T-cell (primary cell): Measurements from ENCODE around the gene TAS2R10. TPM values are rescaled to one million over a fixed set of nuclear protein-coding genes. Genes with fewer than 3 reads are reported as not detected.

Experiments used
- ATAC-seq, 4 experiments: fragments of 200-7000 bp in 3 of 4; fragments of 150-1000 bp in 1 of 4; cut with Tn5 transposase; replicated peaks in 1 of 4; 1 replicate in 3 of 4; 2 replicates in 1 of 4; pipeline ENCODE4 v1.10.0; 2021; ENCODE audit warnings: moderate library complexity in 3 of 4, mild to moderate bottlenecking in 2 of 4, moderate number of reproducible peaks in 1 of 4
- CTCF ChIA-PET, 2 donors: fragments of 300-600 bp; sonication (Branson Sonifier 250); formaldehyde crosslinking; loops; one replicate each; lab custom pipeline; 2022; ENCODE audit warnings: antibody characterized with exemption in 2 of 2; lab: Charles Lee
- POLR2A ChIA-PET, 2 donors: fragments of 300-600 bp; sonication (Branson Sonifier 250); formaldehyde crosslinking; loops; one replicate each; lab custom pipeline; 2022; ENCODE audit warnings: antibody characterized with exemption in 2 of 2; lab: Charles Lee
- DNase-seq, 35 experiments: peaks; one replicate each; pipeline versions ENCODE4 v3.0.0 to v3.0.0-alpha.2; 2013 to 2023
- H3K27ac ChIP-seq: one replicate; pipeline ENCODE4 v1.5.1; 2013; ENCODE audit warnings: low read length
- H3K27me3 ChIP-seq, 2 experiments: replicated peaks in 1 of 2; 1 replicate in 1 of 2; 2 replicates in 1 of 2; pipeline versions ENCODE4 v1.6.1 to v1.7.0; 2013; ENCODE audit warnings: low read length in 1 of 2, mixed read lengths in 1 of 2; ENCODE audit not compliant: control insufficient read depth in 2 of 2, insufficient read depth in 2 of 2; ENCODE audit errors: extremely low read depth in 1 of 2
- H3K36me3 ChIP-seq, 2 donors: 1 replicate in 1 of 2; 2 replicates in 1 of 2; pipeline versions ENCODE4 v1.6.1 to v1.7.0; 2013; ENCODE audit warnings: low read length in 1 of 2; ENCODE audit not compliant: control insufficient read depth in 2 of 2, insufficient read depth in 1 of 2; ENCODE audit errors: extremely low read depth in 1 of 2
- H3K4me1 ChIP-seq, 2 experiments: 1 replicate in 1 of 2; 2 replicates in 1 of 2; pipeline versions ENCODE4 v1.6.1 to v1.7.0; 2013; ENCODE audit warnings: low read length in 2 of 2, mixed read lengths in 1 of 2; ENCODE audit not compliant: insufficient read depth in 2 of 2, control insufficient read depth in 1 of 2; ENCODE audit errors: extremely low read depth in 1 of 2
- H3K4me3 ChIP-seq, 2 donors: 1 replicate in 1 of 2; 2 replicates in 1 of 2; pipeline versions ENCODE4 v1.5.1 to v1.7.0; 2013; ENCODE audit warnings: mild to moderate bottlenecking in 2 of 2, low read length in 1 of 2, moderate library complexity in 1 of 2; ENCODE audit not compliant: control insufficient read depth in 1 of 2; ENCODE audit errors: extremely low read depth in 1 of 2
- H3K9me3 ChIP-seq: 2 replicates; pipeline ENCODE4 v1.7.0; 2013
- H3K27ac Mint-ChIP-seq, 2 donors: one replicate each; pipeline ENCODE4 v1.8.0; 2020 to 2021; ENCODE audit warnings: mild to moderate bottlenecking in 2 of 2, mixed read lengths in 2 of 2
- H3K27me3 Mint-ChIP-seq, 2 donors: one replicate each; pipeline ENCODE4 v1.8.0; 2021 to 2022; ENCODE audit warnings: mixed read lengths in 2 of 2
- H3K36me3 Mint-ChIP-seq: one replicate; pipeline ENCODE4 v1.8.0; 2021; ENCODE audit warnings: mixed read lengths
- H3K4me1 Mint-ChIP-seq, 3 donors: one replicate each; pipeline ENCODE4 v1.8.0; 2020 to 2022; ENCODE audit warnings: mixed read lengths in 3 of 3, mild to moderate bottlenecking in 1 of 3
- H3K4me3 Mint-ChIP-seq, 3 donors: one replicate each; pipeline ENCODE4 v1.8.0; 2020 to 2022; ENCODE audit warnings: mild to moderate bottlenecking in 3 of 3, mixed read lengths in 3 of 3, moderate library complexity in 3 of 3
- H3K9me3 Mint-ChIP-seq, 3 donors: one replicate each; pipeline ENCODE4 v1.8.0; 2020 to 2022; ENCODE audit warnings: mixed read lengths in 3 of 3
- WGBS: methylation state at CpG from one replicate; pipeline ENCODE4 v1.1.5; 2013; ENCODE audit warnings: missing lambda C conversion rate; ENCODE audit not compliant: insufficient coverage; 5-methylcytosine and 5-hydroxymethylcytosine counted together
- total RNA-seq, 35 experiments: library from RNA in 6 of 35; stranded (reverse) in 6 of 35; fragments of 120-200 nt in 1 of 35; gene quantifications; one replicate each; pipeline versions ENCODE4 v1.2.1 to v1.2.4 and lab custom pipeline; 2013 to 2026

Gene TAS2R10
- total RNA-seq, 5 donors from 2014 or later (not counting 1 experiment from before 2014, with no cell fraction given): 0.33 to 1.3 (median 1.2) TPM; not detected in 2

DNA sequence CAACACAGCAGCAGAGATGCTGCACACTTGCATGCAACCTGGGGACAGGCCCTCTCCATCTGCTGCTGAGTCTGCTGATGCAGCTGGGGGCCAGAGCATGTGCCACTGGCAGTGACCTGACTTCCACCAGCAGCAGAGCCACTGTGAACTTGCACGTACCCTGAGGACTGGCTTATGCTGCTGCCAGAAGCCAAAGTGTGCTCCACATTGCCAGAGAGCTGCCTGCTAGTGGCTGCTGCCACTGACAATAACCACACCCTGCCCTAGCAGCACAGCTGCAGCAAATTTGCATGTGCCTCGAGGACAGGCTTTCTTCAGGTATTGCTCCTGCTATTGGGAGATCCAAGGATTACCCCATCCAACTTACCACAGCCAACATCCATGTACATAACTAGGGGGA is 27.6 kb upstream of the TAS2R10 start:
- POLR2A ChIA-PET: no interaction called here
- no peak for DNase-seq
- H3K27me3 Mint-ChIP-seq: no peaks in the 10 kb centered on the region
- peaks cover 46 to 60% (median 55%) of the 10 kb centered on the region in 3 donors for H3K4me1 Mint-ChIP-seq
- no peak for ATAC-seq
- CTCF ChIA-PET: no interaction called here
- H3K9me3 Mint-ChIP-seq: peaks cover 10 to 30% (median 19%) of the 10 kb centered on the region in 3 donors
- no peaks in the 10 kb centered on the region for H3K27me3 ChIP-seq
- peaks cover 2% of the 10 kb centered on the region for H3K9me3 ChIP-seq
- H3K27ac Mint-ChIP-seq: no peak overlapping the region
- peaks cover 66% of the 10 kb centered on the region for H3K36me3 Mint-ChIP-seq
- no peak overlapping the region for H3K4me3 Mint-ChIP-seq
- H3K27ac ChIP-seq: no peak overlapping the region
- no peak overlapping the region for H3K4me3 ChIP-seq
- peaks cover 0 to 7% of the 10 kb centered on the region in 2 donors for H3K36me3 ChIP-seq
- WGBS: 100% methylated on average over 2 of the region's 2 CpGs
- peaks cover 0 to 30% of the 10 kb centered on the region in 2 experiments for H3K4me1 ChIP-seq

DNA sequence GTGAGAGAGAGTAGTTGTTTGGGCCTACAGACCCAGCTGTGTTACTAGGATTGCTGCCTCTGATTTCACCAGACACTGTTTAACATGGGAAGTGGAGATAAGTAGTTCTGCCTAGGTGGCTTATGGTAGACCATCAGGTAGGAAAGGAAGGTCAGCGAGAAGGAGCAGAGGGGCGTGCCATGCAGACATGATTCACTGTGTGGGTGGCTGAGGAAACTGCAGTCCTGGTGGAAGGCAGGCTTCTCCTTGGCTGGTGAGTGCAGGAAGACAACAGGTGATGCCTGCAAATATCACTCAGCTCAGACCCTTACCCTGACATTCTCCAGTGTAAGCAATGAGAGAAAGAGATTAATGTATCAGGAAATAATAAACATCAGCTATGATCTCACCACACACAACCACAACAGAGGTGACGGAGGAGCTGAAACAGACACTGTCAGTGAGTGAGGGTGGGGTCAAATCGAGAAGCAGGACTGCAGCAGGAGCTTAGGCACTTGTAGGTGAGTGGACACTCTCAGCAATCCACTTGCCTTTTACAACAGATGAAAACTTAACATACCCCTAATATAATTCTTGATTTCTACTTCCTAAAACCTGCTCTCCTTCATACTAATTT is 25.2 kb upstream of the TAS2R10 start:
- Histone ChIP-seq H3K27ac (no peak overlapping the region), H3K36me3 (peaks cover 2 to 6% of the 10 kb centered on the region in 2 donors), H3K27me3 (no peaks in the 10 kb centered on the region), H3K9me3 (peaks cover 2% of the 10 kb centered on the region), H3K4me1 (peaks cover 0 to 30% of the 10 kb centered on the region in 2 experiments), H3K4me3 (no peak overlapping the region)
- Mint-ChIP-seq H3K27ac (no peak overlapping the region), H3K27me3 (no peaks in the 10 kb centered on the region), H3K9me3 (peaks cover 0 to 6% (median 0%) of the 10 kb centered on the region in 3 donors), H3K4me1 (peaks cover 47 to 60% (median 55%) of the 10 kb centered on the region in 3 donors), H3K36me3 (peaks cover 64% of the 10 kb centered on the region), H3K4me3 (no peak overlapping the region)
- ATAC-seq (no peak), DNase-seq (peak in 2 of 35 experiments; percentile 1 to 7)
- 83% methylated on average over 2 of the region's 4 CpGs for WGBS
- POLR2A ChIA-PET: no interaction called here
- CTCF ChIA-PET: no interaction called here

DNA sequence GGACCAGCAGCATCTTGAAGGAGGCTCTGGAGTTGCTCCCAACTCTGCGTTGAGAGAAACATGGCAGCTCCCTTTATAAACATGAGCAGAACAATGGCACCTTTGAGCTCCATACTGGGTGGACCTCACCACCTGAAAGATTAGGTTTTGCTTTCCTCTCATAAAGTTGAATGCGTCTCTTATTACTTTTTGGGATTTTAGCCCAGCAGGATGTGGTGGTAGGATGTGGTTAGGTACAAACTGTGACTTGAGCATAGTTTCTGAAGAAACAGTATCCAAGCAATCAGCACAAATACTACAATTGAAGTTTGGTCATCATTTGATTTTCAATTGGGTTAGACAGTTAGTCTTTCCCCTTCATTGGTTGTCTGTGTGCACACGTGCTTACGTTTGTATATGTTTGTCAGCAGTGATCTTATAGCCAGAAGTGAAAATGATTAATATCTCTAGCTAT is 23.3 kb upstream of the TAS2R10 start, which contains the start of gene PRR4:
TSS of gene PRR4 (minus strand) at position 51 of the 454 bp plus-strand sequence. CDS start at position 13, 38 bp downstream.
- CTCF ChIA-PET: interaction anchor here in 1 of 2 donors (0.6 kb wide), 1 partner anchor 269 kb away, joined by 6 read pairs; no protein-coding TSS in a partner anchor
- peaks cover 46 to 51% (median 46%) of the 10 kb centered on the region in 3 donors for H3K4me1 Mint-ChIP-seq
- POLR2A ChIA-PET: interaction anchor here in 1 of 2 donors (0.6 kb wide), 1 partner anchor 925 kb away, joined by 4 read pairs; no protein-coding TSS in a partner anchor
- 0% methylated on average over 1 of the region's 4 CpGs for WGBS
- Histone ChIP-seq H3K27ac (no peak within 1 kb of the TSS), H3K36me3 (peaks cover 2 to 6% of the 10 kb centered on the region in 2 donors), H3K27me3 (no peaks in the 10 kb centered on the region), H3K9me3 (no peaks in the 10 kb centered on the region), H3K4me1 (peaks cover 0 to 30% of the 10 kb centered on the region in 2 experiments), H3K4me3 (no peak within 1 kb of the TSS)
- H3K27ac Mint-ChIP-seq: peak within 1 kb of the TSS in 1 of 2 donors; percentile 40
- H3K27me3 Mint-ChIP-seq: no peaks in the 10 kb centered on the region
- no peaks in the 10 kb centered on the region for H3K9me3 Mint-ChIP-seq
- peaks cover 60% of the 10 kb centered on the region for H3K36me3 Mint-ChIP-seq
- DNase-seq (peak in 6 of 35 experiments; percentile 0 to 30 (median 4)), ATAC-seq (peak in 3 of 4 experiments; percentile 53 to 63 (median 63))
- H3K4me3 Mint-ChIP-seq: no peak within 1 kb of the TSS

DNA sequence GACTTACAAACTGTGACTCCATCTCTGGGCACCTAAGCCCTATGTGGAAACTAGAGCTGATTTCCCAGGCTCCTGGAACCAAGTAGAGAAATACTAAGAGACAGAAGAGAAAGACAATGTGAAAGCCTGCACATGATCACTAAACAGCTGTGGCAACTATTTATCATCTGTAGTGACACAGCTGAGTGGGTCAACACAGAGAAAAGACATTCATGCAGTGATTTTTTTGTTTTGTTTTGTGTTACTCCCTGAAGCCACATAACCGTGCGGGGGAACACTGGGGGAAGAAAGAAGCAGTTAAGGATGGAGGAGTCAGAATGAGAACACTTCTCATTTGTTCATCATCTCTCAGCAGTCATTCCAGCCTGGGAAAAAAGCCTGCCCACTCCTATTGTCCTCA is 21.6 kb upstream of the TAS2R10 start:
- H3K27me3 Mint-ChIP-seq: no peaks in the 10 kb centered on the region
- ATAC-seq: no peak
- no peak overlapping the region for H3K4me3 ChIP-seq
- no peak for DNase-seq
- H3K4me1 ChIP-seq: peaks cover 0 to 14% of the 10 kb centered on the region in 2 experiments
- peaks cover 2 to 6% of the 10 kb centered on the region in 2 donors for H3K36me3 ChIP-seq
- H3K9me3 ChIP-seq: no peaks in the 10 kb centered on the region
- POLR2A ChIA-PET: interaction anchor here in 1 of 2 donors (0.6 kb wide), 1 partner anchor 1010 kb away, joined by 3 read pairs; no protein-coding TSS in a partner anchor
- H3K4me3 Mint-ChIP-seq: no peak overlapping the region
- CTCF ChIA-PET: interaction anchor here in 1 of 2 donors (0.6 kb wide), 1 partner anchor 1617 kb away, joined by 5 read pairs; no protein-coding TSS in a partner anchor
- WGBS: no CpG with 5 or more reads among the region's 2 CpGs
- peaks cover 64% of the 10 kb centered on the region for H3K36me3 Mint-ChIP-seq
- H3K9me3 Mint-ChIP-seq: no peaks in the 10 kb centered on the region
- H3K27ac Mint-ChIP-seq: no peak overlapping the region
- peaks cover 36 to 39% (median 37%) of the 10 kb centered on the region in 3 donors for H3K4me1 Mint-ChIP-seq
- no peaks in the 10 kb centered on the region for H3K27me3 ChIP-seq
- H3K27ac ChIP-seq: no peak overlapping the region

DNA sequence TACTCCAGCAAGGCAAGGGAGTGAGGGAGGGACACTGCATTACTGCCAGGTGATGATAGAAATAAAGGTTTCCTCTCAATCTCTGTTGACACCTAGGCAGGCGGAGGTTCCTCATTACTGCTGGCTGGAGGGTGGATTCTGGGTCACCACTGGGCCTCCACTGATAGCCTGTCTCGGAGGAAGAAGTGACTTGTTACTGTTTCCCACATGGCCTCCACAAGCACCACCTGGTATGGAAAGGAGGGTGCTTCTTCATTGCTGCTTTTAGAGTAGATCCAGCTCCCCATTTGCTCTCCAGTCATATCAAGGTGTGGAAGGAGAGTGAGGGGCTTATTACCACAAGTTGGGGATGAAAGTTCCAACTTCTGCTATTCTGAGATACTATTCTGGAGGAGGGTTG is 16.7 kb upstream of the TAS2R10 start:
- Mint-ChIP-seq H3K36me3 (peaks cover 53% of the 10 kb centered on the region), H3K4me3 (no peak overlapping the region), H3K4me1 (no peaks in the 10 kb centered on the region), H3K27ac (no peak overlapping the region), H3K27me3 (no peaks in the 10 kb centered on the region), H3K9me3 (peaks cover 0 to 8% (median 3%) of the 10 kb centered on the region in 3 donors)
- ChIA-PET POLR2A (no interaction called here), CTCF (no interaction called here)
- Histone ChIP-seq H3K4me1 (no peaks in the 10 kb centered on the region), H3K27me3 (no peaks in the 10 kb centered on the region), H3K9me3 (no peaks in the 10 kb centered on the region), H3K36me3 (peaks cover 0 to 6% of the 10 kb centered on the region in 2 donors), H3K27ac (no peak overlapping the region), H3K4me3 (no peak overlapping the region)
- WGBS: no CpG with 5 or more reads among the region's 2 CpGs
- ATAC-seq: no peak
- DNase-seq: no peak

DNA sequence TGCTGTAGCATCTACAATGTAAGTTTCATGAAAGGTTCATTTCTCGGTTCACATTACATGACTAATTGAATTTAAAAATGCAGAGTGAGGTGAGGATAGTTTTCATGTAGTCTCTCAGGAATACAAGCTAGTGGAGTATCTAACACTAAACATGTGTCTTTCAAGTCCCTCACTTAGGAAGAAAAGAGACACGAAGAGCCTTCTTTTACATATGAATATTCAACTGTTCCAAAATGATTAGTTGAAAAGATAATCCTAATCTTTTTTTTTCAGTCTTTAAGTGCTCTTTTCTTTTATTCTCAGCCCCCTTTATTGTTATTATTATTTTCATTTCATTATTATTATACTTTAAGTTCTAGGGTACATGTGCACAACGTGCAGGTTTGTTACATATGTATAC is 12.3 kb upstream of the TAS2R10 start:
- CTCF ChIA-PET: no interaction called here
- Histone ChIP-seq H3K27ac (no peak overlapping the region), H3K36me3 (no peaks in the 10 kb centered on the region), H3K9me3 (no peaks in the 10 kb centered on the region), H3K4me3 (no peak overlapping the region), H3K4me1 (no peaks in the 10 kb centered on the region), H3K27me3 (no peaks in the 10 kb centered on the region)
- Mint-ChIP-seq H3K27ac (no peak overlapping the region), H3K36me3 (peaks cover 34% of the 10 kb centered on the region), H3K4me1 (no peaks in the 10 kb centered on the region), H3K27me3 (no peaks in the 10 kb centered on the region), H3K9me3 (peaks cover 0 to 15% (median 5%) of the 10 kb centered on the region in 3 donors), H3K4me3 (no peak overlapping the region)
- POLR2A ChIA-PET: no interaction called here
- no peak for DNase-seq
- WGBS: no CpG with 5 or more reads among the region's 3 CpGs
- no peak for ATAC-seq
